ENCODE data around the gene GRM8.

The GRM8 gene

GRCh38 chr7:127146746-127147536 lies 105.8 kb downstream of the GRM8 start:
- DNase-seq (ENCODE audit: low read depth), result no peak

- no peak for DNase-seq (ENCODE audit: low read depth)
These were observed 115.6 kb downstream of the GRM8 start for GRCh38 chr7:127137146-127137545.

- no peak for DNase-seq (ENCODE audit: low read depth)
These were observed 116.8 kb downstream of the GRM8 start for GRCh38 chr7:127135871-127136485.

GRCh38 chr7:127123220-127123619 lies 129.5 kb downstream of the GRM8 start:
- DNase-seq (ENCODE audit: low read depth), result no peak

- no peak for DNase-seq (ENCODE audit: low read depth)
These were observed 133.2 kb downstream of the GRM8 start for GRCh38 chr7:127119517-127119916.

- DNase-seq (ENCODE audit: low read depth), result no peak
These were observed 137.9 kb downstream of the GRM8 start for GRCh38 chr7:127114742-127115265.

- DNase-seq (ENCODE audit: low read depth), result no peak
These were observed 145.1 kb downstream of the GRM8 start for GRCh38 chr7:127107601-127108007.

- no peak for DNase-seq (ENCODE audit: low read depth)
These were observed 159.4 kb downstream of the GRM8 start for GRCh38 chr7:127093340-127093739.

- DNase-seq (ENCODE audit: low read depth), result no peak
These were observed 161.1 kb downstream of the GRM8 start for GRCh38 chr7:127091620-127092019.

GRCh38 chr7:127089146-127089545 lies 163.6 kb downstream of the GRM8 start:
- no peak for DNase-seq (ENCODE audit: low read depth)

GRCh38 chr7:127081539-127081938 lies 171.2 kb downstream of the GRM8 start:
- no peak for DNase-seq (ENCODE audit: low read depth)

GRCh38 chr7:127080576-127080975 lies 172.2 kb downstream of the GRM8 start:
- no peak for DNase-seq (ENCODE audit: low read depth)

GRCh38 chr7:127066974-127067373 lies 185.8 kb downstream of the GRM8 start:
- no peak for DNase-seq (ENCODE audit: low read depth)

- DNase-seq (ENCODE audit: low read depth), result no peak
These were observed 193.3 kb downstream of the GRM8 start for GRCh38 chr7:127059475-127059874.

- no peak for DNase-seq (ENCODE audit: low read depth)
These were observed 194.8 kb downstream of the GRM8 start for GRCh38 chr7:127057918-127058317.

GRCh38 chr7:127056202-127056601 lies 196.5 kb downstream of the GRM8 start:
- DNase-seq (ENCODE audit: low read depth), result no peak

- no peak for DNase-seq (ENCODE audit: low read depth)
These were observed 205.2 kb downstream of the GRM8 start for GRCh38 chr7:127047521-127047920.

- DNase-seq (ENCODE audit: low read depth), result no peak
These were observed 210.9 kb downstream of the GRM8 start for GRCh38 chr7:127041689-127042452.

- no peak for DNase-seq (ENCODE audit: low read depth)
These were observed 212.7 kb downstream of the GRM8 start for GRCh38 chr7:127040042-127040441.

- no peak for DNase-seq (ENCODE audit: low read depth)
These were observed 213.2 kb downstream of the GRM8 start for GRCh38 chr7:127039541-127039940.

- no peak for DNase-seq (ENCODE audit: low read depth)
These were observed 217.4 kb downstream of the GRM8 start for GRCh38 chr7:127035203-127035849.

- DNase-seq (ENCODE audit: low read depth), result no peak
These were observed 218.4 kb downstream of the GRM8 start for GRCh38 chr7:127034186-127034806.

Measured in stimulated activated CD4-positive, alpha-beta T cell treated with anti-CD3 and anti-CD28 coated beads, Interleukin-2, amount 100 ng/mL, for 4 hours (primary cell).